NCI-H1105 treated with DMSO at 0.1 percent for 48 hours (cell line): ENCODE results near the gene BMPR1A.
"Not testable (repeated sequence)": the region's sequence is repeated elsewhere in the genome, so short reads cannot be mapped to it uniquely, and the experiment has no call there.

Experiments
- DNase-seq: peaks from one replicate; lab custom pipeline; 2025; lab: John Stamatoyannopoulos, UW

BMPR1A gene

DNA sequence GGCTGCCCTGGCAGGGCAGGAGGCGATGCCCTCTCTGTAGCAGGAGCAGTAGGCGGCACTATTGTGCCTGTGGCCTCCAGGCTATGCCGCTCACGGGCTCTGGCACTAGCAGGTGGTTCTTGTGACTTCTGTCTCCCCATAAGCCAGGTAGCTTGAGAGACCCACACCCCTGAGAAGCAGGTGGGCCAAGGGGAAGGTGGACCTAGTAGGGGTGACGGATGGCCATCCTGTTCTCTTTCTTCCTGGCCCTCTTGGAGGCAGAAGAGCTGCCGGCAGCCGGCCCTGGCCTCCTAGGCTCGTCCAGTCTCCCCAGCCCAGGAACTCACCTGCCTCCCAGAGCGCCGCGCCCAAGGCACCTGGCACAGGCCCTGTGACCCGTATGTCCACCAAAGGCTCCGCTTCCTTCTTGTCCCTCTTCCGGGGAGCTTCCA lies 185.6 kb downstream of the BMPR1A start:
- no peak for DNase-seq

DNA sequence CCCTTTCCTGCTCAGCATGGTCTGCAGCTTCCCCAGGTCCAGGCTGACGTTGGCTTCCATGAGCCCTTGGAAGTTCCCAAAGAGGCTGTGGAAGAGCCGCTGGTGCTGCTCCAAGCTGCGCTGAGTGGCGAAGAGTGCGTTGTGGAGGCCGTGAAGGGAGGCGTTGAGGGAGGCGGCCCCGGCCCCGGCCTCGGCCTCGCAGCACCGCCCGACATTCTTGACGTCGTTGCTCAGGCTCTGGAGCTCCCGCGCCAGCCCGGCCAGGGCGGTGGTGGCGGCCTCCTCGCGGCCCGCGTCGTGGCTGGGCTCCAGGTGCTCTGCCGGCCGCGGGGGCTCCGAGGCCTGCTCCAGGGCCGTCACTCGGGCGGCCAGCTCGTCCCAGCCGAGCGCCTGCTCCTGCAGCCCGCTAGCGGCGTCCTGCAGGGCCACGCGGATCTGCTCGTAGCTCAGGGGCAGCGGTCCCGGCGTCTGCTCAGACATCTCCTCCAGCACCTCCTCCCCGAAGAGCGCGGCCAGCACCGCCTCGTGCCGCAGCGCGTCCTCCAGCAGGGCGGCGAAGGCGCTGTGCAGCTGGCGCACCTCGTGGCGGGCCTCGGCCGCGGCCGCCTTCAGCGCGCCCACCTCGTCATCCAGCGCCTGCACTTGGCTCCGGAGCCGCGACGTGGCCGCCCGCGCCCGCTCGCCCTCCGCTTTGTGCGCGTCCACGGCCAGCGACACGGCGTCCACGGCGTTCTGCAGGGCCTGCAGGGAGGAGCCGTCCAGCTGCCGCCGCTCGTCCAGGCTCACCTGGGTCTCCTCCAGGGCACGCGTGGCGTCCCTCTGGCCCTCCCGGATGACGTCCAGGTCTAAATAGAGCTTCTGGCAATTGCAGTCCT lies 186.3 kb downstream of the BMPR1A start:
- DNase-seq, result no peak

DNA sequence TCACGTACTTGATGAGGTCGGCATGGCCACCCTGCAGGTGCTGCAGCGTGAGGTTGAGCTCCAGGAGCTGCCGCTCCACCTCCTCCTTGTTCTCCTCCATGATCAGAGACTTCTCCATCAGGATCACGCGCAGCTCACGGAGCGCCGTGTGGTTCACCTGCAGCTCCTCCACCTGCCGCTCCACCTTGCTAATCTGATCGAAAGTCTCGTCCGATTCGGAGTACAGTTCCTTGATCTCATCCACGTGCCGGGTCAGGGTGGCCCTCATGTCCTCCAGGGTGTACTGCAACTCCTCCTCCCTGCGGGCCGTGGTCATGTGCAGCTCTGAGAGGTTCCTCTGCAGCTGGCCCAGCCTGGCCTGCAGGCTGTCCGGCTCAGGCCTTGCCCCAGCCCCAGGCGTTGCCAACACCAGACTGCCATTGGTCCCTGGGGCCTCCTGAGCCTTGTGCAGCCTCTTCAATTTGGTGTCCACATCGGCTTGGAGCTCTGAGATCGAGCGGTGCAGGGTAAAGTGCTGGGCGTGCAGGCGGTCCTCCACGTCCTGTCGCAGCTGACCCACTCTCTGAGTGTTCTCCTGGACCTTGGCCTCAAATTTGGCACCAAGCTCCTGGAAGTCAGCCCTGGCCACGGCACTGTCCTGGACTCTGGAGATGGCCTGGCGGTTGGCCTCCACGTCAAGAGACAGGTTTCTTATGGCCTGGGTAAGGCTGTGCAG lies 187.1 kb downstream of the BMPR1A start:
- DNase-seq, result no peak

DNA sequence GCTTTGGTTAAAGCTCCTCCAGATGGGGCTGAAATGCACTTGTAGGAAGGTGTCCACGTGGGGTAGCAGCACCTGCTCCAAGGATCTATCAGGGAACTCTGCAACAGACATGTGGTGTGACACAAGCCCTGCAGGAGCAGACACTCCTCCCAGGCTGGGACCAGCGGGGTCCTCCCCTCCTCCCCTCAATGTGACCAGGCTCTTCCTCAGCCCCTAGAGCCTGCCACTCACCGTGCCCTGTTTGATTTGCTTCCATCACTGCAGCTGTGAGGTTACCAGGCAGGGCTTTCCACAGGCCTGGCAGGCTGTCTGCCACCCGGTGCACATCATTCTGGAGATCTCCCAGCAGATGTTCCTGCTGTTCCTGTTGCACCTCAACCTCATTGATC lies 187.6 kb downstream of the BMPR1A start:
- no peak for DNase-seq

DNA sequence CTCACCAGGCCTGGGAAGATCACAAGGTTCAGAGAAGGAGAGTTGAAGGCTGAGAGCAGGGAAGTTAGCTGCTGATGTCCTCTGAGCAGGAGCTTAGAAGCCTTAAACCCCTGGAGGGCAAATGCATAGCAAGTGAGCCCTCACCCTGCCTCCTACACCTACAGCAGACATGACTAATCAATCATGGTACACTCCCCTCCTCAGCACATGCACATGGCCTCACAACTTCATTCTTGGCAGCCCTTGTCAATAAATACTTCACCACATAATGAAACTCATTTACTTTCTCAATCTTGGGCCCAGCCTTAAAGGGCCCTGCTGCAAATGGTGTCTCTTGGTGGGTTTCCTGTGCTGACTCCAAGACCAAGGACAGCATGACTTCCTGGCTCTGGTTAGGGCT lies 188.1 kb downstream of the BMPR1A start:
- DNase-seq, result no peak

DNA sequence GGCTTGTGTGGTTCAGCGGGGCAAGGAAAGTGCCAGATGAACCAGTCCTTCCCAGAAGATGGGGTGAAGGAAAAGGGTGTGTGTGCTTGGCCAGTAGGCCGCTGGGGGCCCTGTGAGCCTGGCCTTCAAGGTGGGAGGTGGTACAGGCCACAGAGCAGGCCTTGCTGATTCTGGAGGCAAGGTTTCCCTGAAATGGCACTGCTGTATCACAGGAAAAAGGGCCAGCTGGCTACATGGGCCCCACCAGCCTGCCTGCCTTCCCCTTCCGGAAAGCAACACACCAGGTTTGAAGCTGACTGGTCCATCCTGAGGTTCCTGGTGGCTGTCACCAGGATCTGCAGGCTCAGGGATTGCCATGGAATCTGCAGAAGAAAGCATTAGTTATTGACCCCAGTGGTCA lies 188.5 kb downstream of the BMPR1A start:
- DNase-seq, result no peak

DNA sequence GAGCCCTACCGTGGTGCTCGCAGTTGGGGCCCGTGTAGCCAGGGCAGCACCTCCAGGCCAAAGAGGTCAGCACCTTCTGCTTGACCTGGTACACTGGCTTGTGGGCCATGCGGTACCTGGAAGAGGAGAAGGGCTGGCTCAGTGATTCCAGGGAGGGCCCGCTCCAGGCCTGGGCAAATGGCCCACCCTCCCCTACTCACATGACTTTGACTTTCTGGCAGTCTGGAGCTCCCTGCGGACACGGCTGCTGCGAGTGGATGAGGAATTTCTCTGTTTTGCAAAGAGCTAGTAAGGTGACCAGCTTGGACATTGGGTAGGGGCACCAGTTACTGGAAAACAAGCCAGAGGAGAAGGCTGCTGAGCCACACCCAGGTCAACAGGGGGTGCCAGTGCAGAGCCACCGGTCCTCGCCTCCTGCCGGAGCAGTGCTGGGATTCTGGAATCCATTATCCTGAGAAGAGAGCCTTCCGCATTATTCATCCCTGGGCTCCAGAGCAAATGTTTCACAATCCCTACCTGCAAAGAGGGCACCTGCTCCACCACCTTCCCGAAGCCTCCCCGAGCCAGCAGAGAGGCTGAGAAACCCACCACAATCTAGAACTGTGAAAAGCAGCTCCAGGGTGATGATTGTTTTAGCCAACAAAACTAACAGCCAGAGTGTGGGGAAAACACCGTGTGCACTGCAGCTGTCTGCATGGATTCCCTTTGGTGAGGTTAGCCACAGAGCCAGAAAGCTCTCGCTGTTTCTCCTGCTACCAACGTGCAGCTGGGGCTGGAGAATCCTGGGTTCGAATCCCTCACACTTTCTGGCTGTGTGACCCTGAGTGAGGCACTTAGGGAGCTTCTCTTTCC lies 189.2 kb downstream of the BMPR1A start:
- no peak for DNase-seq

DNA sequence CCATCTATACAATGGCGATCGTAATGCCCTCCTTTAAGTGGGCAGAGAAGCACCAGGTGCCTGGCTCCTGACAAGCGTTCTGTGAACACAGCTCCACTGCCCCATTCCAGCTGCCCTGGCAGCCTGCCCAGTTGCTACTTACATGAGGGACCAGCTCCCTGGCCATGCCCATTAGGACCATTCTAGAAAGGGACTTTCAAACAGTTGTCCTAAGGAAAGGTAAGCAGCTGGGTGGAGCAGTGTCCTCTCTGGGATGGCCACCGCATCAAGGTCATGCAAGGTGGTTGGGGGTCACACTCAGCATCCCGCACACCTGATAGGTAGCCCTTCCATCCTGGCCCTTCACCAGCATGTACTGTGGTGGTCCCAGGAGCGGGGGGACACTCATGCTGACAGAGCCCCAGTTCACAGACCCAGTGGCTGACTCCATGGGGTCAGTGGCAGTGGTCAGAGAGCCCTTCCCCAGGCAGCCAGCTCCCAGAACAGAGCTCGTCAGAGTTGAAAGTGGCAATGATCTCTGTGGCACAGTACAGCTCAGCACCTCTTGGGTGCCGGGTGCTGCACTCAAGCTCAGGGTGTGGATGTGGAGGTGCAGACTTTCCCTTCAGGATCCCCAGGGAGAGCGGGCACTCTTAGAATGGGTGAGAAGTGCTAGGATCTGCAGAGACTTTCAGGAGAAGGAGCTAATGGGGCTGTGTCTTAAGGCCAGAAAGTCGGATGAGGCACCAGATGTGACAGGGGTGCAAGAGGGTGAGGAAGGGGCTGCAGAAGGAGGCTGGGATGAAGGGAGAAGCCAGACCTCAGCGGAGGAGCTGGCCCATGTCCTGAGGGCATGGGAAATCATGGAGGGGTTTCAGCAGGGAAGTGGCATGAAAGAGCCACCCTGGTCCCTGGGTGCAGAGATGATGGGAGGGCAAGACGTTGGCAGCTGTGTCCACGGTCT lies 190.1 kb downstream of the BMPR1A start:
- no peak for DNase-seq

DNA sequence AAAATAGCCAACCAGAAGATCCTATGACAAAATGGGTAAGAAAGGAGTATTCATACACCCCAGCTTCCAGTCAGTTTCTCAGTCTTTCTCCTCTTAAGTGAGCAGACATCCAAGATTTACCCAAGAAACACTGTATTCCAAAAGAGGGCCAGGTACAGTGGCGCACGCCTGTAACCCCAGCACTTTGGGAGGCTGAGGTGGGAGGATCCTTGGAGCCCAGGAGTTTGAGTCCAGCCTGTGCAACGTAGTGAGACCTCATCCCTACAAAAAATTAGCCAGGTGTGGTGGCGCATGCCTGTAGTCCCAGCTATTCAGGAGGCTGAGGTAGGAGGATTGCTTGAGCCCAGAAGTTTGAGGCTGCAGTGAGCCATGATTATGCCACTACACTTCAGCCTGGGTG lies 191.4 kb downstream of the BMPR1A start:
- not testable (repeated sequence) for DNase-seq

DNA sequence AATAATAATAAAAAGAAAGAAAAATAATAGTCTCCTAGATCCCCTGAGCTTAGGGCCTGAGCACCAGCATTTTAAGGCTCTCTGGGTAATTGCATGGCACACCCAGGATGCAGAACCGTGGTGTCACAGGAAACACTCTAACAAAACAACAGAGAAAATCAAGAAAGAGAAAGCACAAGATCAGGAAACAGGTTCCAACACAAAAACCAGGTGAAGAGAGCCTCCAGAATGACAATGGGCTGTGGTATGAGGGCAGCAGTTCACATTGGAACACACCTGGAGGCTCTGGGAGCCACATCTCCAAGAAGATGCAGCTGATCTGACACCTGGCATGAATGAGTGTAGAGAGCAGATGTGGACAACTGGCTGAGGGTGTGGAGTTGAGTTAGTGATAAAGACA lies 193.9 kb downstream of the BMPR1A start:
- DNase-seq, result no peak

DNA sequence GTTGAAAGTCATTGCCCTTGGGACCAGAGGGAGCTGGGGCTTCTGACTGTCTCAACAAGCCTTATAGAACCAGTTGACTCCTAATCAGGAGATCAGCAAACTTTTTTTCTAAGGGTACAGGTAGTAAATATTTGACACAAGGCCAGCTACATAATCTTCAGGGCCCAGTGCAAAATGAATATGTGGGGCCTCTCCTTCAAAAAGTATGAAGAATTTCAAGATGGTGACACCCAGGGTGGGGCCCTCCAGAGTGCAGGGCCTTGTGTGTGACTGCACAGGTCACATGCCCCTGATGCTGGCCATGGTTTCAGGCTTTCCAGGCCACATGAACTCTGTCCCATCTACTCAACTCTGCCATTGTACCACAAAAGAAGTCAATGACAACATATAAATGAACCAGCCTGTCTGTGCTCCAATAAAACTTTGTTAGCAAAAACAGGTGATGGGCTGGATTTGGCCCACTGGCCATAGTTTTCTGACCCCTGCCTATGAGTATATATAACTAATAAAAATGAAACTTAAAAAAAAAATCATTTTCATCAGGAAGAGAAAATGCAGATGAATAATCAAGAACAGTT lies 194.9 kb downstream of the BMPR1A start:
- DNase-seq, result no peak

DNA sequence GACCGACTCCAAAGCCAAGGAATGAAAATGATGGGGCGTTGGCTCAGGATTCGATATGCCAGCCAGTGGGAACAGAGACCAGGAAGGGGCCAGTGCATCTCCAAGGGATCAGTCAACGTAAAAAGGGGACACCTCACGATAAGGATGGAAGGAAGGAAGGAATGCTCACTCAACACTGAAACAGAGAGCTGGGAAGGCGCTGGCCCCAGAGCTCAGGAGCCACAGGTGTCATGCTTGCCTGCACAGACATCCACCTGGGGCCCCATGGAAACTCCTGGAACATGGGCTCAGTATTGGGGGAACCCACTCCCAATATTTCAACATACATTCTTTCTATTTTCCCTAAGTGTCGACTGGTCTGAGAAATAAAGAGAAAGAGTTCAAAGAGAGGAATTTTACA lies 195.7 kb downstream of the BMPR1A start:
- no peak for DNase-seq

DNA sequence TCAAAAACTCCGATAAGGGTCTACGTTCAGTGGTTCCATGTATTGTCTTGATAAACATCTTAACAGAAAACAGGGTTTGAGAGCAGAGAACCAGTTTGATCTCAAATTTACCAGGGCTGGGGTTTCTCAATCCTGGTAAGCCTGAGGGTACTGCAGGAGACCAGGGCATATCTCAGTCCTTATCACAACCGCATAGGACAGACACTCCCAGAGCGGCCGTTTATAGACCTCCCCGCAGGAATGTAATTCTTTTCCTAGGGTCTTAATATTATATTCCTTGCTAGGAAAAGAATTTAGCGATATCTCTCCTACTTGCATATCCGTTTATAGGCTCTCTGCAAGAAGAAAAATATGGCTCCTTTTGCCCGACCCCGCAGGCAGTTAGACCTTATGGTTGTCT lies 196.3 kb downstream of the BMPR1A start:
- not testable (repeated sequence) for DNase-seq

DNA sequence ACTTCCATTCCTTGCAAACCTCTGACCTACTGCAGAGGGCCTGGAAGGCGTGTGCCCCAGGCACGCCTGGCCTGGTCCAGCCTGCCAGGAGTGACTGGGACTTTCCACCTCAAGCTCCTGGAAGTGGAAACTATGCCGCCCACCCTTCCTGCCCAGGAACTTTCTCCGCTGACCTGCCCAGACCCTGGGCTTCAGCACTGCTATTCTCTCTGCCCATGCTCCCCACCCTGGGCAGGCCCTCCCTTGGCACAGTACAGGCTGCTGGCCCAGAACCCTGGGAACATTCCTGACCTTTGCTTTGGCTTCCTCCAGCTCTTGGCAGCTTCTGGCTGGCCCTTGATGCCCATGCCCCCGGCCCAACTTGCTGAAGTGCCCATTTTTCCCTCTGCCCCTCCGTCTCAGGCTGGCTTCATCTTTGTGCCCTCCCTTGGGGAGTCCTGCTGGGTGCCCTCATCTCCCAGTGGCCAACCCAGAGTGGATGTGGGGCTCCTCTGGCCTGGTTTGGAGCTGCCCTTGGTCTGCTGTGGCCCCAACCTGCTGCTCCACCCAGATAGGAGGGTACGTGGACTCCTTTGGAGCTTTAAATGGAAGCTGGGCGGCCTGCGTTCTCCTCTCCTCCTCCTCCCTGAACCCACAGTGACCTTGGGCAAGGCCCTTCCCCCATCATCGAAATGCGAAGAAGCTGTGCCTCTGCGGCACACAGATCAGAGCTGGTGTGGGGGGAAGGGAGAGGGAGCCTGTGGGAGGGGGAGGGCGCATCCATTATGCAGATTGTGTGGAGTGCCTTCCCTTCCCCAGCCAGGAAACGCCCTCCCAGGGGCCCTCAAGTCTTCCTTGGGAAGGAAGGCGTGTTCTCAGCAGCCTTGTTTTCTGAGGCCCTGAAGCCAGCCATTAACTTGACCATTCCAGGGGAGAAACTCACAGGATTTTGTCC lies 197.6 kb downstream of the BMPR1A start:
- DNase-seq, result no peak

DNA sequence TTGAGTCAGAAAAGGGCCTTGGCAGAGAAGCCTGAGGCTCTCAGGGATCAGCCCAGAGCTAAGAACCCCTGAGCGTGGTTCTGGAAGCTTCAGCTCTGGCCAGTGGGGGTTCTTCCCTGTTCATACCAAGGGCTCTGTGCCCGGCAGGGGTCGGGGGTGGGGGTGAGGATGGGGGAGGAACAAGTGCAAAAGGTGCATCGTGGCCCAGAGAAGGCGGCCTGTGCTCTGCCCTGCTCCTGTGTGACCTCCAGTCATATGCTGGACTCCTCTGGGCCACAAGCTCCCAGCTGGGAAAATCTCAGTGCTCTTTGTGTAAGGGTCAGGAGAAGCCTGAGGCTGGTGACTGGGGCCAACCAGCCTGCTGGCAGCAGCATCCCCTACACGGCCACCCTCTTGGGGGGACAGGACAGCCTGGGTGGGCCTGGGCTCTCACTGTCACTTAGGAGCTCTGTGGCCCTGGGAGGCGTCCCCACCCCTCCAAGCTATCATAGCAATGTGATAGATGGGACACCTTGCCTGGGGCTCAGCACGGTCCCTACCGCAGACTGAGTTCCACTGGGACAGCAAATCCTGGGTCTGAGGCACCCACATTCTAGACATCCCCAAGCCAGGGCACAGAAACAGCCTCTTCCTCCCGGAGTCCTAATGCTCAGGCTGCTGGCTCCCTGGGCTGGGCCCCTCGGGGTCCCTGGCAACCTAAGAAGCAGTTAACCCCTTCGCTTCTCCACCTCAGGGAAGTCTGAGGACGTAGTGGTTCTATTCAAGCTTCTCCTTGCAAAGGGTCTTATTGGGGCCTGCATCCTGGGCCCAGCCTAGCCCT lies 198.5 kb downstream of the BMPR1A start:
- DNase-seq, result no peak

DNA sequence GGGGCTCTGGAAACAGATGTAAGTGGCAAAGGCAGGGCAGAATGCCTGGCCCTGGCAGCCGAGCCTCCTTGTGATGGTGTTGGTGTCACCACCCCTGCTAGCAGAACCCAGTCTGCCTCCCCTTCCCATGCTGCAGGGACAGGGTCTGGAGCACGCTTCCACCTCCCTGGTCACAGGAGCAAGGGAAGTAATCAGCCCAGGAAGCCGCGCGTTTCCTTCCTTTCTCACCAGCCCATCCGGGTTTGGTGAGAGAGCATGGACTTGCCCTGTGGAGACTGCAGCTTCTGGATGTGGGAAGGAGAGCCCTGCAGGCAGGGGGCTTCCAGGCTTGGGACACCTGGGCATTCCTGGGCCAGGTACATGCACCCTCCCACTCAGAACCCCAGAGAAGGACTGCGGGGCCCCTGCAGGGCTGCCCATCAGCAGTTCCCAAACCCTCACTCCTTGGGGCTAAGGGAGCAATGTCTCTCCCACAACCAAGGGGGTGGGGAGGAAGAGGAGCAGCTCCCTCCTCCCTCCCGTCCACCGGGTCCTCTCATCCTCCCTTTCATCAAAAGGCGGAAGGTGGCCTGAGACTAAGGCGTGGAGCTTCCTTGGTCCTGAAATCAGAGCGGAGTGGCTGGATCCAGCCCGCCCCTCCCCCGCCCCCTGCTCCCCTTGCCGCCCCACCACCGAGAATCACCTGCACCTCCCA lies 199.2 kb downstream of the BMPR1A start:
- DNase-seq, result no peak

DNA sequence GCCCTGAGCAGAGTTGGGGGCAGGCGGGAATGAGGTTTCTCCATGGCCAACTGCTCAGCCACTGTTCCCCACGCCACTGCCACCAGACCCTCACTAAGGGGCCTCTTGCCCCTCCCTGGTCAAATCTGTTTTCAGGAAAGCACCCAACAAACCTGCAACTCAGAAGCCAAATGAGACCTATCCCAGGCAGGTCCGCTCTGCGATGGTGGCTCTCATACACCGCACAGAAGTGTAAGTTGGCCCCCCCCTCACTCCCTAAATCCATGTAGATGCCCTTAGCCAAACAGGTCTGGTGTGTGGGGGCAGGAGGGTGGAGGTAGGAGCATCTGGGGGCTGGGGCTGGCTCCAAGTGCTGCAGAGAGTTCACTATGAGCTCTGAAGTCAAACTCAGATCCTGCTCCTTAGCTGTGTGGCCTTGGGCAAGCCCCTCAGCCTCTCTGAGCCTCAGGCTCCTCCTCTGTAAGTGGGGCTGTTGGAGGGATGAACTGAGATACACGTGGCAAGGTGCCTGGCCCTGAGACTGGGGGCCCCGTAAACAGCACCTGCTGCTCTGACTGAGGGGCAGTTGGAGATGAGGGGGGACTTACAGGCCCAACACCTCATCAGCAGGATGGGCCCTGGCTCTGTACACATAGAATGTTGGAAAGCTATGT lies 199.9 kb downstream of the BMPR1A start:
- no peak for DNase-seq
